SIG-M5 treated with dmso at 0.1 percent for 504 hours (cell line): Measurements from ENCODE around the gene PARS2.
"Not testable (repeated sequence)": the region's sequence is repeated elsewhere in the genome, so short reads cannot be mapped to it uniquely, and the experiment has no call there.

Experiments
- DNase-seq: peaks from one replicate; lab custom pipeline; 2025; ENCODE audit not compliant: unreplicated experiment; lab: John Stamatoyannopoulos, UW

PARS2 gene

GRCh38 chr1:54775828-54776721 is 11.8 kb upstream of the PARS2 start:
- not testable (repeated sequence) for DNase-seq

DNA sequence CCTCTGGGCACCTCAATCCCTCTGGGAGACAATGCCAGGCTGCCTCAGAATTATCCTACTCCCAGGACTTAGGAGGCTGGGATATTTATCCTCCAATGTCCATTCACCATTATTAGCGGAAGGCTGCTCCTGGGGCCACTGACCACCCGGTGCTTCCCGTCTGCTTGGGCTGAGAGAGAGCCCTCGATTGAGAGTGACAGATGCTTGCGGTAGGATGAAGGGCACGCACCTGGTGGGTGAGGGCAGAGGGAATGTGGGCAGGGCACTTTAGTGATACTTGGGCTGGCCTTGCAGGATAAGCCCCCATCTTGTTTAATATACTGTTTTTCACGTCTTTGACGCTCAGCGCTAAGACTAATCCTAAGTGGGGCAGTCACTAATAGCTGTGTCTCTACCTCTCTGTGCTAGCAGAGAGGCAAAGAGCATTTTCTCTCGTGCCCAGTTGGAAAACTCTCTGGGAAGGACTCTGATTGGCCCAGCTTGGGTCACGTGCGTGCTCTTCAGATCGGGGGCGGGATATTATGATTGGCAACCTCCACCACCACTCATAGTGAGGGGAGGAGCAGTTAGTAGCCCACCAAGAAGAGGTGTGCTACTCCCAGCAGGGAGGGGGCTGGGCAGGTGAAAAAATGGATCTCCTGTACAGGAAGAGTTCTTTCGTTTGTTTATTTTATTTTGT is 10.6 kb upstream of the PARS2 start:
- DNase-seq, result no peak

- no peak for DNase-seq
Measured at GRCh38 chr1:54772951-54773350, 8.6 kb upstream of the PARS2 start.

DNA sequence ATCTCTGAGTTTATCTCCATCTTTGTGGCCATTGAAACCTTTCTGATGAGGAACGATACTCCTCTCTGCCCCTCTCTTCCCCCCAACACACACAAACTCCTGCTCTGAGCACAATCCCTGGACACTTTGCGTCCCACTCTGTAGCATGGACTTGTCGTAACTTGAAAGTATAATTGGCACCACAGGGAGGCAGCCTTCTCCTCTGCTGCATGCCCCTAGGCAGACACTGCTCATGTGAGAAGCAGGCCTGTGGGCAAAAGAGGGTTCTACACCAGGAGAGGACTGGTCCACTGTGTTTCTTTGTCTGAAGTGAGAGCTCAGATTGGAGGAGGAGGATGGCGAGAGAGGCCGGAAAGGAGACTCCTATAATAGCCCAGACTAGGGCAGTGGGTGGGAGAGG is 3.8 kb upstream of the PARS2 start:
- DNase-seq, result no peak

GRCh38 chr1:54767526-54767925 is 3.2 kb upstream of the PARS2 start:
- DNase-seq, result no peak

DNA sequence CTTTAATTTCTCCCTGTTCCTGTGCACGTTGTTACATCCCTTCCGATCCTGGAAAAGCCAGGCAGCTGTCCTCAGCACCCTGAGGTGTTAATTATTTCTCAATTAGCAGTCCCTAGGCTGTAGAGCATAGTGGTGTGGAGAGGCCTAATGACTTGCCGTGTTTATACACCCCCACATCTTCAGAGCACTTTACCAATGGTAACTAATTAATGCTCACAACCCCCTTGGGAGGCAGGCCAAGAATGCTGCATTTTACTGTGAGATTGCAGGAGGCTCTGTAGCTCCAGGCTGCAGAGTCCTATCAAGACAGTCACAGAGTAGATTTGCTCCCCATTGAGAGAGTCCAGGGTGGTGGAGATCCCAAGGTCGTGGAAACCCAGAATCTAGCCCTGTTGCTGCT is 2.4 kb upstream of the PARS2 start:
- DNase-seq, result no peak

DNA sequence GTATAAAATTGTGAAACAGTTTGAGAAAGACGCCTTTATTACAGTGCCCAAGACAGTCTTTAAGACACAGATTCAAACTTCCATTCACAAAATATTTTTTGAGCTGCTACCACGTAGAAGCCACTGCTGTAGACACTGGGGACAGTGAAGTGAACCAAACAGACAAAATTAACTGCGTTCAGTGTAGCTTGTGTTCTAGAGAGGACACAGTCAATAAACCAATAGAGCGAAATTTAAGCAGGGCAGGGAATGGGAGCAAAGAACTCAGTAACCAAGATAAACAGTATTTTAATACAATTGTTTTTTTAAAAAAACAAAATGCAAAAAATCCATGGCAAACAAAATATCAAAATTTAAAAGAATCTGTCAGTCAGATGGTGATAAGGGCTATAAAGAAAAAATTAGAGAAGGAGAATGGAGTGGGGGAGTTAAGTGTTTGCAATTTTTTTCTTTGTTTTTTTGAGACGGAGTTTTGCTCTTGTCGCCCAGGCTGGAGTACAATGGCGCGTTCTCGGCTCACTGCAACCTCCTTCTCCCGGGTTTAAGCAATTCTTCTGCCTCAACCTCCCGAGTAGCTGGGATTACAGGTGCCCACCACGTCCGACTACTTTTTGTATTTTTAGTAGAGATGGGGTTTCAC is 719 bp upstream of the PARS2 start:
- no peak for DNase-seq

- no peak for DNase-seq
Measured at GRCh38 chr1:54763816-54764132, 549 bp downstream of the PARS2 start.

- DNase-seq, result no peak
Measured at GRCh38 chr1:54758678-54759348, 5.5 kb downstream of the PARS2 start.

DNA sequence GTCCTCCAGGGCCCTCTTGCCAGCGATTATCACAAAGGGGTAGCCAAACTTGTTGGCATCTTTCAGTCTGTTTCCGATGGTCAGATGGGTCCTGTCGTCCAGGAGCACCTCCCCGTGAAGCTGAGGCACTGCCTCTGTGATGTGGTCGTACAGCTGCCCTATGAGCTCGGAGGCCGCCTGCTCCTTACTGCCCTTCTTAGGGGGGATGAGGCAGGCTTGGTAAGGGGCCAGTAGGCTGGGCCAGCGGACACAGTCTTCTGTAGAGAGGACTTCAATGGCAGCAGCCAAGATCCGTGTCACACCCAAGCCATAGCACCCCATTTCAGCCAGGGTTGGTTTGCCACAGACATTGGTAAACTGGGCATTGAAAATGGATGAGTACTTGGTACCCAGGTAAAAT is 6.5 kb downstream of the PARS2 start:
- DNase-seq, result no peak

DNA sequence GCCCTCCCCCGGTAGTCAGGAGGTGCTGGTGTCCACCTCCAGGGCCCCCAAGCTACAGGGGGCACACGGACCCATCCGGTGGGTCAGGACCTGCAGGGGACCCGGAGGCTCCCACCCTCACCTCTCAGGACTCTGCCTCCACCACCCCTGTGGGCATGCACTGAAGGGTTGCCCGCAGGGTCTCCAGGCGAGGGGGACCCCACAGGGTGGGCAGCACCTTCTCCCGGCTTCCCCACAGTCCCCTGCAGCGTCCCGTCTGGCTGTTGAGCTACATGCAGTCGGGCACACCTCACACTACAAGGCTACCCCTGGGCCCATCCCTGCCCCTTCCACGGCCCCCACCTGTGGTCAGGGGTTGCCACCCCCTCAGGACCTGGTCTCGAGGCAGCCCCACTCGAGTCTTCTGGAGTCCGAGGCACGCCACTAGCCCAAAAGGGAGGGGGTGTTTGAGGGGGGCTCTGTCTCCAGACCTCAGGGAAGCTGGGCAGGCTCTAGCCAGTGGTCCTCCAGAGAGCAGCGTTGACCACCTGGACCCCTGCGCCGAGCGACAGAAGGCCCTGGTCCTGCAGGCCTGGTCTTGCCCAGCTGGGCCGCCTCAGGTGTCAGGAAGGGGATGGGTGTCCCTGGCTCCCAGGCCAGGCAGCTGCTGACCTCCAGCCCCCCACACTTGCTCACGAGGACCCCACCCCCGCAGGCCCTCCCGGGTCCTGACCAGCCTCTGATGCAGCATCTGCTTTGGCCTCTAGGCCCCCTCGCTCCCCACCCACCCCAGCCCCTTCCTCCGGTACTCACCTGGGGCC is 9.6 kb downstream of the PARS2 start:
- no peak for DNase-seq

DNA sequence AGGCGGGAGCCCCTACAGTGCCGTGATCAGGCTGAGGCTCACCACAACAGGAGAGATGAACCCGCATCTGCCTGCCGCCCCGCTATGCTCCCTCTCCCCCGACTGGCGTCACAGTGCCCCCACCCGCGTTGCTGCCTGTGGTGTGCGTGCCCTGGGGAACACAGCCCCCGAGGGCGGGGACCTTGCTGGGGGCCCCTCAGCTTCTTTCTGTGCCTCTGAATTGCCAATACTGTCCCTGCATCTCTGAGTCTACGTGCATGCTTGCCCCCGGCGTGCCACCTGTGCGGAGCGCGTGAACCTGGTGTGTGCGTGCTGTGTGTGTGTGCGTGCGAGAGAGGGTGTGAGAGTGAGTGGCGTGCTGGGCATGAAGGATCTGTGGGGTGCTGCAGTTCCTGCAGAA is 10.3 kb downstream of the PARS2 start:
- no peak for DNase-seq

GRCh38 chr1:54751426-54751825 is 12.9 kb downstream of the PARS2 start:
- no peak for DNase-seq

DNA sequence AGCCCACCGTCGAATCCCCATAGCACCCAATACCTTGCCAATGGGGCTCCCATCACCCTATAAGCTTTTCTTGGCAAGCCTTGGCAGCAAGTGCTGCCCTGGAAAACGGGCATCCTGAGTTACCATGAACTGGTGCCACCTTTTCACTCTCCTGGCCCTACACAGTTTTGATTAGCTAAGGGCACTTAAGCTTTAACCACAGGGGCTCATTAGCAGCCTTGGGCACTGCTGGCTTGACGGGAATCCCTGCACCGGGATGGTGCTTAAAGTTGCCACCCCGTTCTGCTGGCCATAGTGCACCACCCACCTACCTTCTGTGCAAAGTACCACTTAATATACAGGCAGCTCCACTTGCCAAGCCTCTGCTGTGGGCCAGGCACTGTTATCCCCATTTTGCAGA is 13.7 kb downstream of the PARS2 start:
- no peak for DNase-seq

GRCh38 chr1:54748094-54748835 is 16.1 kb downstream of the PARS2 start:
- DNase-seq, result no peak

- no peak for DNase-seq
Measured at GRCh38 chr1:54745864-54746263, 18.5 kb downstream of the PARS2 start.

DNA sequence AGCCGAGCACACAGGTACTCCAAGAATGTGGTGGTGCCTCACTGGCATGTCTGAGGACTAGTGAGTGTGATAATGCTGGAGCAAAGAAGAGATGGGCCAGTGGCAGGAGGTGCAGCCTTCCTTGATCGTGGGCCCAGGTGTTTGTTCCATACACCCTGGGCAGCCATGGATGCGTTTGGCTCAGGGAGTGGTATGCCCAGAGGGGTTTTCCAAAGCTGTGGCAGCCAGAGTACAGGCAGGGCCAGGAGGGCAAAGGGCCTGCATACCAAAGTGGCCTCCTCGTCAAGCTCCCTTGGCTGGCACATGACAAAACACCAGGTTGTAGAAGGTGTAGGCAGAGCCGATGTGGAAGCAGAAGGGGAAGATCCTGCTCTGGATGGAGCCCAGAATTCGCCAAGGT is 19.0 kb downstream of the PARS2 start:
- DNase-seq, result no peak

GRCh38 chr1:54744696-54745095 is 19.6 kb downstream of the PARS2 start:
- no peak for DNase-seq

- no peak for DNase-seq
Measured at GRCh38 chr1:54743416-54744226, 20.7 kb downstream of the PARS2 start.
